Stomach (tissue), 4 donors: ENCODE results near the gene CMYA5.

Experiments used
- EP300 ChIP-seq: sonication (generic); formaldehyde crosslinking; IDR thresholded peaks from one replicate; pipeline ENCODE4 v1.6.1; 2017; ENCODE audit warnings: antibody characterized with exemption
- POLR2A ChIP-seq, 4 donors: fragments of 450-650 bp; IDR thresholded peaks; one replicate each; pipeline ENCODE4 v1.6.1; 2016; ENCODE audit warnings: antibody characterized with exemption in 4 of 4, control low read depth in 2 of 4, mild to moderate bottlenecking in 1 of 4, moderate library complexity in 1 of 4
- TF ChIP-seq, protein P1 (sequence below), 7 experiments: fragments of 450-650 bp in 4 of 7; fragments of 200-600 bp in 3 of 7; sonication (generic) in 3 of 7; IDR thresholded peaks; one replicate each; pipeline ENCODE4 v1.5.1; 2016 to 2019; ENCODE audit warnings: antibody characterized with exemption in 7 of 7, control low read depth in 2 of 7, mild to moderate bottlenecking in 1 of 7

DNA sequence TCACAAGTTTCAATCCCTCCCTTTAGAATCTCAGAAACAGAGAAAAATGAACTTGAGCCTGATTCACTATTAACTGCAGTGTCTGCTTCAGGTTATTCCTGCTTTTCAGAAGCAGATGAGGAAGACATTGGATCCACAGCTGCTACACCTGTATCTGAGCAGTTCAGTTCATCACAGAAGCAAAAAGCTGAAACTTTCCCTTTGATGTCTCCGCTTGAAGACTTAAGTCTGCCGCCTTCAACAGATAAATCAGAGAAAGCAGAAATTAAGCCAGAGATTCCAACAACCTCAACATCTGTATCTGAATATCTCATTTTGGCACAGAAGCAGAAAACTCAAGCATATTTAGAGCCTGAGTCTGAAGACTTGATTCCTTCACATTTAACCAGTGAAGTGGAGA is 42.1 kb downstream of the CMYA5 start:
- TF ChIP-seq, protein P1, sequence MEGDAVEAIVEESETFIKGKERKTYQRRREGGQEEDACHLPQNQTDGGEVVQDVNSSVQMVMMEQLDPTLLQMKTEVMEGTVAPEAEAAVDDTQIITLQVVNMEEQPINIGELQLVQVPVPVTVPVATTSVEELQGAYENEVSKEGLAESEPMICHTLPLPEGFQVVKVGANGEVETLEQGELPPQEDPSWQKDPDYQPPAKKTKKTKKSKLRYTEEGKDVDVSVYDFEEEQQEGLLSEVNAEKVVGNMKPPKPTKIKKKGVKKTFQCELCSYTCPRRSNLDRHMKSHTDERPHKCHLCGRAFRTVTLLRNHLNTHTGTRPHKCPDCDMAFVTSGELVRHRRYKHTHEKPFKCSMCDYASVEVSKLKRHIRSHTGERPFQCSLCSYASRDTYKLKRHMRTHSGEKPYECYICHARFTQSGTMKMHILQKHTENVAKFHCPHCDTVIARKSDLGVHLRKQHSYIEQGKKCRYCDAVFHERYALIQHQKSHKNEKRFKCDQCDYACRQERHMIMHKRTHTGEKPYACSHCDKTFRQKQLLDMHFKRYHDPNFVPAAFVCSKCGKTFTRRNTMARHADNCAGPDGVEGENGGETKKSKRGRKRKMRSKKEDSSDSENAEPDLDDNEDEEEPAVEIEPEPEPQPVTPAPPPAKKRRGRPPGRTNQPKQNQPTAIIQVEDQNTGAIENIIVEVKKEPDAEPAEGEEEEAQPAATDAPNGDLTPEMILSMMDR (IDR thresholded peaks at IDR 0.05), result no peak
- TF ChIP-seq POLR2A (IDR thresholded peaks at IDR 0.05) (no peak), EP300 (no peak)
